Activated T-helper 1 cell treated with Interleukin-2 at 50 U/mL for 16 hours (primary cell): ENCODE measurements around the gene FKBP10.
A peak's percentile ranks its signal among the peaks of the same experiment; 100 is the strongest.
"Not testable (repeated sequence)": the region's sequence is repeated elsewhere in the genome, so short reads cannot be mapped to it uniquely, and the experiment has no call there.

Experiments
- DNase-seq: peaks from one replicate; pipeline ENCODE4 v3.0.0-alpha.2; 2020; ENCODE audit warnings: low read depth

The FKBP10 gene

GRCh38 chr17:41812381-41813151, at the start of gene FKBP10:
TSS of gene FKBP10 (plus strand) at chr17:41813004. CDS start at chr17:41813035, 31 bp downstream.
- peak; percentile 9 for DNase-seq

DNA sequence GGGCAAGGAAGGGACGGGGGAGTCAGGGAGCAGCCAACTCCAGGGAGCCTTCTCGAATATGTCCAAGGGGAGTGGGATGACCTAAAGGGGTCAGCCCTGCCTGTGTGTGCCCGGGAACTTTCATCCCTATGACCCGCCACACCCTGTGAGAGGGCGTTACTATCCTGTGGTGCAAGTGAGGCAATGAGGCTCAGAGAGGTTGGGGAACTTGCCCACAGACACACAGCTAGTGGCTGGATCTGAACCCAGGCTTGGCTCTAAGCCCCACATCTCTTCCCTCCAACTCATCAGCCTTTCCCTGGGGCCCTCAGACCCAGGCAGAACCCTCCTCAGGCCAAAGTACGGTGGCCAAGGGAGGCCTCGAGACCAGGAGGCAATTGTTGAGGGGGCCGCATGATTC, 49.5 kb upstream of the FKBP10 start:
- DNase-seq, result no peak

GRCh38 chr17:41766135-41766534, 46.7 kb upstream of the FKBP10 start:
- DNase-seq, result no peak

- DNase-seq, result no peak
Observed at GRCh38 chr17:41767324-41768042, 45.3 kb upstream of the FKBP10 start.

- DNase-seq, result no peak
Observed at GRCh38 chr17:41768682-41769288, 44.0 kb upstream of the FKBP10 start.

DNA sequence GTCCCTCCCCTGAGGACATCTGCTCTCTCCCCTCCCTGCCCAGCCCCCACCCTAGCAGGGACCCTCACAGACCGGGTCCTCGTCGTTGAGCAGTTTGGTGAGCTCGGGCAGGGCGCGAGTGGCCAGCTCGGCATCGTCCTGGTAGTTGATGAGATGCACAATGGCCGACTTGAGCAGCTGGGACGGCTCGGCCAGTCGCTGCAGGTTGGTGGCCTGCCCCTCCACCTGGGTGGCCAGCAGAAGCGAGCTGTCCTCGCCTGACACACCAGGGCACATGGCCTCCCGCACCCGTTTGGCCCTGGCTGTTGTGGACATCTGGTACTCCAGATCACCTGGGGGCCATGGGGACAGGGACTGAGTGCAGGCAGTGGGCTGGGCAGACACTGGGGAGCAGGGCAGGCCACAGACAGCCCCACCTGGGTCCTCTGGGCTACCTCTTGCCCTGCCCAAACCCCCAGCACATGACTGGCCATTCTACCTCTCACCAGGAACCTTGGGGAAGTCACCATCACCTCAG, 43.4 kb upstream of the FKBP10 start:
- DNase-seq, result no peak

- no peak for DNase-seq
Observed at GRCh38 chr17:41769985-41770384, 42.8 kb upstream of the FKBP10 start.

DNA sequence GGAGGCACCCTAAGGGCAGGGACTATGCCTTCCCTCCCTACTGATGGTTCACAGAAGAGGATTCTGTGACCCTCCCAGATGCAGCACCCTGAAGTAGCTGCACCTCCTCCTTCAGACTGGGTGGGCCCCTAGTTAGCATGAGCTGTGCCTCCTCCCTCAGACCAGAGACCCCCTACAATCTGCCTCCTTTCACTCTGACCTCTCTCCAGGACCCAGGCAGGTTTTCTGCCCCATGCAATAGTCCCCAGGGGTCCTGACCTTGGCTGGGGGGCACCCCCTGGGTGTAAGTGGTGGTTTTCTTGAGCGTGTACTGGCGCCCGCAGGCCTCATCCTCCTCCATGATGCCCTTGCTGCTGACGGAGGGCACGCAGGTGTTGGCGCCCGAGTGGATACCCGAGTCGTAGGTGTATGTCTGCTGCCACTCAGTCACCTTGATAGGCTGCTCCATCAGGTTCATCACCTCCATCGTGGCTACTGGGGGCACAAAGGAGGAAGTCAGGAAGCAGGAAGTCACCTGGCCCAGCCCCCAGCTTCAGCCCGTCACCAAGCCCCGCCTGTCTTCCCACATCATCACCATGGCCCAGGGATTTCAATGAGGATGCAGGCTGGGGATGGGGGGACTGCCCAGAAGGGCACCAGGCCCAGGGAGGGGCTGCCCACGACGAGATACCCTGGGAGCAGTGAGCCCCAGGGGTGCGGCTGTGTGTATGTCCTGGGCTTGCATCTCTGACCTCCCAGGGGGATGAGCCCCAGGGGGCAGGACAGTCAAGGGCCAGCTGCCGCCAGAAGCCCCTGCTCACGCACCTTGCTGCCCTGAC, 41.2 kb upstream of the FKBP10 start:
- no peak for DNase-seq

DNA sequence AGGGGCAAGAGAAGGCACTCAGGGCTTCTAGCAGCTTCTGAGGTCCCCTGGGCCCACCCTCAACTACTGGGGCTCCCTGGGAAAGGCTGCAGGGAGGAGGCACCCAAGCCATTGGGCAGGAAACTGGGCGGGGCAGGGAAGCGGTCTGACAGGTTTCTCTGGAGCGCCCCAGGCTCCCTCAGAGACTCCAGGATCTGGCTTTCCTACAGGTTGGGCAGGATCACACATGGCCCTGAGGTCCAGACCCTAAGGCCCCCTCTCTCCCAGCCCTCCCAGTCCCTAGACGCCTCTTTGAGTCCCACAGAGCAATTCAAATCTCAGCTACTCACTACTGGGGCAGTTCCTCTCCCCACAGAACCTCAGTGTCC, 40.6 kb upstream of the FKBP10 start:
- no peak for DNase-seq

- no peak for DNase-seq
Observed at GRCh38 chr17:41772586-41773189, 40.1 kb upstream of the FKBP10 start.

- DNase-seq, result no peak
Observed at GRCh38 chr17:41773190-41773588, 39.6 kb upstream of the FKBP10 start.

- DNase-seq, result no peak
Observed at GRCh38 chr17:41773731-41774193, 39.0 kb upstream of the FKBP10 start.

- no peak for DNase-seq
Observed at GRCh38 chr17:41775394-41776226, 37.2 kb upstream of the FKBP10 start.

GRCh38 chr17:41776262-41776900, 36.4 kb upstream of the FKBP10 start:
- not testable (repeated sequence) for DNase-seq

DNA sequence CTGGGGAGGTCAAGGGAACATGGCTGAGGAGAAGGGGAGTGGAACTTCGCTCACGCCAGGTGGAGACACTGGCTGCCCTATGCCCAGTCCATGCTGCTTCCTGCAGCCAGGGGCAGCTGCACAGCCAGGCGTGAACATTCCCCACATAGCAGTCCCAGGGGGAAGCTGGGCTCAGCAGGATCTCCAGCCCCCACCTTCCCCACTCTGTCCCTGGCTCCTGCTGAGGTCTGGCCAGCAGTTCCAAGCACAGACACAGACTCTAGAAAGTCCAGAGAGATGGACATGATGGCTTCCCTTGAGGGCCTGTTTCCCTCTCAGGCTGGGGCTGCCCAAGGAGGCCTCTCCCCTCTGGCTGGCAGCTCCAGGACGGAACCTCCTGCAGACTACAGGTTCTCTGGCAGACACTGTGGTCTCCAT, 35.6 kb upstream of the FKBP10 start:
- no peak for DNase-seq

- no peak for DNase-seq
Observed at GRCh38 chr17:41777574-41778188, 35.1 kb upstream of the FKBP10 start.

DNA sequence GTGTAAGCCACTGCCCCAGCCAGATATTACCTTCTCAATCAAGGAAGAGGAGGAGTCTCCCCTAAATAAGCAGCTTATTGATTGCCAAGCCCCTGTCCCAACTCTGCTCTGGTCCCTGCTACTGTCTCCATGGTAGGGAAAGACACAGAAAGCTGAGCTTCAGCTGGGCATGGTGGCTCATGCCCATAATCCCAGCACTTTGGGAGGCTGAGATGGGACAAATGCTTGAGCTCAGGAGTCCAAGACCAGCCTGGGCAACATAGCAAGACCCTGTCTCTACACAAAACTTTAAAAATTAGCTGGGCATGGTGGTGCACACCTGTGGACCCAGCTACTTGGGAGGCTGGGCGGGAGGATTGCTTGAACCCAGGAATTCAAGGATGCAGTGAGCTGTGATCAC, 32.9 kb upstream of the FKBP10 start:
- DNase-seq, result no peak

DNA sequence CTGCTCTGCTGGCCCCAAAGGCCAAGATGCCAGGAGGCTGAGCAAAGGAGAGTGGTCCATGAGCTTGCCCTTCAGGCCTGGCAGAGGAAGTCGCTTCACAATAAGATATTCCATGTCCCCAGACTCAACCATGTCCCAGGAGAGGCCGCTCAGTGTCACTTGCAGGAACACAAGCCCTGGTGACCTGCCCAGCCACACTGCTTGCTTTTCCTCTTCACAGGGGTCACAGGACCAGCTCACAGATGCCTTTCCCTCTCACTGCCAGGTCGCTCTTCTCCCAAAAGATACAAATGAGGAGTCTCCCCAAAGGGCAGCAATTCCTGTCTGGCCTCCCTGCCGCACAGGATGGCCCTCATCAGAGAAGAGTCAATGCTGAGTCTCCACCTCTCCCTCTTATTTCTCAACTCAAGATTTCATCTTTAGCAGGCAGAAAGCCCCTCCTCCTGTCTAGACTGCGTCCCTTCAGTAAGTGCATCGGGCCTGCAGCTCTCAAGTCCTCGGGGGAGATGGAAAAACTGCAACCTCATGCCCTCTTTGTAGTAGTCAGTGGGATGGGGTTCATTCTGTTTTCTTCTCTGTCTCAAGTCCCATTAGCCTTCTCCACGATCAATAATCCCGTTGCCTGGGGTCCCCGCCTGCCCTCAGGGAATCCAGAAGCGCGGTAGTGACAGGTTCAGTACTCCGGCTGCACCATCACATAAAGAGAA, 31.2 kb upstream of the FKBP10 start:
- no peak for DNase-seq

DNA sequence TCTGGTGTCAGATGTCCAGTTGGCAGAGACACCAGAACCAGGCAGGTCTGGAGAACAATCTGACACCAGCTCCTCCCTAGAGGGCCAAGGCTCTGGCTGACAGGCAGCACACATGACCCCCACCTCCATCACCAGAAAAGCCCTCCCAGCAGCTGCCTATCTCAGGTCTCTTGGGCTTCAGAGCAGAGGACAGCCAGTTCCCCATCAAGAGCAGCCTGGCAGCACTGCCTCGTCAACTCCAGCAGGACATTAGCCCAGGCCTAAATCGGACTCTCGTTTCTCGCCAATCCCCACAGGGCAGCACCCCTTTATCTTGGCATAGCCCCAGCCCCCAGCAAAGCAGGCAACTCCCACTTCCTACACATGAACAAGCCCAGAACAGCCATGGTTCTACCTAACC, 30.7 kb upstream of the FKBP10 start:
- DNase-seq, result no peak
